Measurements from ENCODE around the gene SRRM5. TPM values are rescaled to one million over a fixed set of nuclear protein-coding genes. Genes with fewer than 3 reads are reported as not detected.

The SRRM5 gene
- total RNA-seq, 1 experiment from 2014 or later, result not detected

DNA sequence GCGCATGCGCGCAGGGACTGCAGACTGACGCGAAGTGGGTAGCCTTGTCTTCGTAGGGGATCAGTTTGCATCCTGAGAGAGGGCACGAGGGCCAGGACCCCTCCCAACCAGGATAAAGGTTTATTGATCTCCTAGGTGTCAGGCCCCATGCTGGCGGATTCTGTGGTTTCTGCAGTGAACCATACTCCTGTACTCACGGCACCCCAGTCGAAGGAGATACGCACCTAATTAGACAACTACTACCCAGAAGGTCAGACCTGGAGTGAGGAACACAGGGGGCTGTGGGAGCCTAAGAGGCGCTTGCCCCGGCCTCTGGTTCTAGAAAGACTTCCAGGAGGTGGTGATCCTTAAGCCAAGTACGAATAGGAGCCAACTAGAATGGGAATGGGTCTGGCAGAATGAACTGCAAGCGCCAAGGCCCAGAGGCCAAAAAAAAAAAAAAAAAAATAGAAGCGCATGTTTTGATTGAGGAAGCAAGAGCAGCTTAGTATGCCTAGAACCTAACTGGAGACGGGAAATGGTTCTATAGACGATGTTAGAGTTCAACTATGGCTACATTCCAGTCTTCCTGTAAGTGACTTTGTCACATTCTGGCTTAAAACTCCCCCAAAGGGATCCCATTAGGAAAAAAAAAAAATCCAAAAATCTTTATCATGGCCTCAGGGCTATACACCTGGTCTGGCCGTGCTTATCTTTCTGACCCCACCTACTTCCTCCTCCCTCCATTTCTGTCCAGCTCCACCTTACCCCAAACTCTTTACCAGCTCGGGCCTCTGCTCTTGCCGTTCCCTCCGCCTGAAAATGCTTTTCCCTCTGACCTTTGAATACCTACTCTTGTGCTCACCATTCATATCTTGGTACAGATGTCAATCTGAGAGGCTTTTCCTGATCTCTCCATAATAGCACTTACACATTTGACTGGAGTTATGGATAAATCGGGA, 8.4 kb downstream of the SRRM5 start:
- Histone ChIP-seq H3K79me2 (ENCODE audit: insufficient read depth, low read length) (peaks cover 27% of the 10 kb centered on the region), H3K9ac (ENCODE audit: low read length) (peak overlapping the region; percentile 72), H2AFZ (ENCODE audit: low read depth, low read length, poor library complexity, severe bottlenecking) (no peak overlapping the region), H3K36me3 (ENCODE audit: control insufficient read depth in 1 of 2, insufficient read depth in 2 of 2, low read length in 2 of 2) (no peaks in the 10 kb centered on the region), H3K4me1 (ENCODE audit: control insufficient read depth in 1 of 2, insufficient read depth in 2 of 2, low read length in 2 of 2) (peaks cover 19 to 39% of the 10 kb centered on the region in 2 experiments), H3K4me2 (ENCODE audit: low read length) (peak overlapping the region; percentile 99), H3K9me3 (ENCODE audit: control insufficient read depth in 1 of 2, insufficient read depth in 1 of 2, low read depth in 1 of 2, low read length in 2 of 2) (no peaks in the 10 kb centered on the region), H3K9me2 (ENCODE audit: insufficient read depth) (no peaks in the 10 kb centered on the region), H3K27me3 (ENCODE audit: insufficient read depth, low read length) (no peaks in the 10 kb centered on the region), H3K4me3 (replicated peaks in 1 of 2; ENCODE audit: low read depth in 1 of 2, low read length in 2 of 2) (peak overlapping the region; percentile 77 to 84), H4K20me1 (ENCODE audit: insufficient read depth) (no peaks in the 10 kb centered on the region), H3K27ac (ENCODE audit: low read depth, low read length) (peak overlapping the region; percentile 91)
- ChIA-PET RAD21 (ENCODE audit: low non-redundant PET in 1 of 2, low total read pairs in 2 of 2, uncharacterized antibody in 2 of 2, unreplicated experiment in 2 of 2) (no interaction called here), POLR2A (no interaction called here), CTCF (no interaction called here)
- DNase-seq (ENCODE audit: low read depth, low spot score) (no peak), ATAC-seq (no peak)
- BruUV-seq (replicated peaks), result TSS peak; percentile 82
- intact Hi-C loops (cut with micrococcal nuclease), result no loop called here
- TF ChIP-seq EZH2phosphoT487 (IDR thresholded peaks at IDR 0.05; ENCODE audit: borderline replicate concordance) (no peak), SIN3A (IDR thresholded peaks at IDR 0.05; ENCODE audit: low read depth) (no peak), POLR2AphosphoS5 (IDR thresholded peaks at IDR 0.05; ENCODE audit: low read depth, low read length) (peak; percentile 20; the same call in 1 of the 2 replicates)

DNA sequence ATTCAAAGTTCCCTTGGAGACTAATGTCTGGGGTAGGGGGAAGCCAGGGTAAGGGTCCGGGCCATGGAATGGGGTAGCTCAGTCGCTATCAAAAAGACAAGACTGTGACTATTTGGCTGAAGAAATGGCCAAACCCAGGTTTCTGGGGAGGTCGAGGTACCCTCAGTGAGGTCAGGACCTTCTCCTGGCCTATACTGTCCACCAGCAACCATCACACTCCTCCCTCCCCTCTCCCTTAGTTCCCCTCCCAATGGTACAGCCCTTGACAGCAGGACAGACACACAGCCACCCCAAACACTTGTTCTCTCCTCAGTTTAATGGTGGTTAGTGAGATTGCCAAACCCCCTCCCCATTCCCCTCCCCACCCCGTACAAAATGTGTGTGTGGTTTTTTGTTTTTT, 10.2 kb downstream of the SRRM5 start:
- Histone ChIP-seq H3K27ac (ENCODE audit: low read depth, low read length) (no peak overlapping the region), H3K4me2 (ENCODE audit: low read length) (no peak overlapping the region), H3K4me1 (ENCODE audit: control insufficient read depth in 1 of 2, insufficient read depth in 2 of 2, low read length in 2 of 2) (peaks cover 19 to 39% of the 10 kb centered on the region in 2 experiments), H3K9ac (ENCODE audit: low read length) (no peak overlapping the region), H3K27me3 (ENCODE audit: insufficient read depth, low read length) (no peaks in the 10 kb centered on the region), H3K4me3 (replicated peaks in 1 of 2; ENCODE audit: low read depth in 1 of 2, low read length in 2 of 2) (no peak overlapping the region), H4K20me1 (ENCODE audit: insufficient read depth) (no peaks in the 10 kb centered on the region), H3K79me2 (ENCODE audit: insufficient read depth, low read length) (peaks cover 20% of the 10 kb centered on the region), H3K36me3 (ENCODE audit: control insufficient read depth in 1 of 2, insufficient read depth in 2 of 2, low read length in 2 of 2) (no peaks in the 10 kb centered on the region), H3K9me3 (ENCODE audit: control insufficient read depth in 1 of 2, insufficient read depth in 1 of 2, low read depth in 1 of 2, low read length in 2 of 2) (no peaks in the 10 kb centered on the region), H2AFZ (ENCODE audit: low read depth, low read length, poor library complexity, severe bottlenecking) (no peak overlapping the region), H3K9me2 (ENCODE audit: insufficient read depth) (no peaks in the 10 kb centered on the region)
- no TSS peak for BruUV-seq (replicated peaks)
- intact Hi-C loops (cut with micrococcal nuclease), result no loop called here
- ATAC-seq (no peak), DNase-seq (ENCODE audit: low read depth, low spot score) (no peak)
- ChIA-PET CTCF (interaction anchor here (1.0 kb wide), 1 partner anchor 89 kb away, joined by 3 read pairs; the partner anchor contains the start of gene ZNF575), RAD21 (ENCODE audit: low non-redundant PET in 1 of 2, low total read pairs in 2 of 2, uncharacterized antibody in 2 of 2, unreplicated experiment in 2 of 2) (no interaction called here), POLR2A (no interaction called here)
- no peak for TF ChIP-seq POLR2A (IDR thresholded peaks at IDR 0.05; ENCODE audit: borderline replicate concordance, extremely low read depth, insufficient read depth, insufficient read length)
- no peak for TF ChIP-seq FOSL1 (IDR thresholded peaks at IDR 0.05; ENCODE audit: low read depth)
- no peak for TF ChIP-seq TCF7L2 (IDR thresholded peaks at IDR 0.05; ENCODE audit: borderline replicate concordance, extremely low read depth, insufficient read depth, insufficient read length)
- TF ChIP-seq YY1 (IDR thresholded peaks at IDR 0.05; ENCODE audit: extremely low read depth, insufficient replicate concordance, low read depth, low read length), result no peak
- no peak for TF ChIP-seq SIN3A (IDR thresholded peaks at IDR 0.05; ENCODE audit: low read depth)
- TF ChIP-seq ELF1 (IDR thresholded peaks at IDR 0.05; ENCODE audit: borderline replicate concordance, low read depth), result no peak
- no peak for TF ChIP-seq ZFX (IDR thresholded peaks at IDR 0.05)
- TF ChIP-seq, protein P1, sequence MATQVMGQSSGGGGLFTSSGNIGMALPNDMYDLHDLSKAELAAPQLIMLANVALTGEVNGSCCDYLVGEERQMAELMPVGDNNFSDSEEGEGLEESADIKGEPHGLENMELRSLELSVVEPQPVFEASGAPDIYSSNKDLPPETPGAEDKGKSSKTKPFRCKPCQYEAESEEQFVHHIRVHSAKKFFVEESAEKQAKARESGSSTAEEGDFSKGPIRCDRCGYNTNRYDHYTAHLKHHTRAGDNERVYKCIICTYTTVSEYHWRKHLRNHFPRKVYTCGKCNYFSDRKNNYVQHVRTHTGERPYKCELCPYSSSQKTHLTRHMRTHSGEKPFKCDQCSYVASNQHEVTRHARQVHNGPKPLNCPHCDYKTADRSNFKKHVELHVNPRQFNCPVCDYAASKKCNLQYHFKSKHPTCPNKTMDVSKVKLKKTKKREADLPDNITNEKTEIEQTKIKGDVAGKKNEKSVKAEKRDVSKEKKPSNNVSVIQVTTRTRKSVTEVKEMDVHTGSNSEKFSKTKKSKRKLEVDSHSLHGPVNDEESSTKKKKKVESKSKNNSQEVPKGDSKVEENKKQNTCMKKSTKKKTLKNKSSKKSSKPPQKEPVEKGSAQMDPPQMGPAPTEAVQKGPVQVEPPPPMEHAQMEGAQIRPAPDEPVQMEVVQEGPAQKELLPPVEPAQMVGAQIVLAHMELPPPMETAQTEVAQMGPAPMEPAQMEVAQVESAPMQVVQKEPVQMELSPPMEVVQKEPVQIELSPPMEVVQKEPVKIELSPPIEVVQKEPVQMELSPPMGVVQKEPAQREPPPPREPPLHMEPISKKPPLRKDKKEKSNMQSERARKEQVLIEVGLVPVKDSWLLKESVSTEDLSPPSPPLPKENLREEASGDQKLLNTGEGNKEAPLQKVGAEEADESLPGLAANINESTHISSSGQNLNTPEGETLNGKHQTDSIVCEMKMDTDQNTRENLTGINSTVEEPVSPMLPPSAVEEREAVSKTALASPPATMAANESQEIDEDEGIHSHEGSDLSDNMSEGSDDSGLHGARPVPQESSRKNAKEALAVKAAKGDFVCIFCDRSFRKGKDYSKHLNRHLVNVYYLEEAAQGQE (IDR thresholded peaks at IDR 0.05; ENCODE audit: low read depth), result no peak
- no peak for TF ChIP-seq EZH2 (IDR thresholded peaks at IDR 0.05)
- no peak for TF ChIP-seq MAX (IDR thresholded peaks at IDR 0.05)
- TF ChIP-seq RAD21 (IDR thresholded peaks at IDR 0.05; ENCODE audit: low read depth), result no peak
- TF ChIP-seq CBX3 (IDR thresholded peaks at IDR 0.05; ENCODE audit: low read depth), result no peak

All from HCT116 (cell line).